Activated T-cell treated with anti-CD3 and anti-CD28 coated beads, Interleukin-2, amount 50 U/mL, for 48 hours (primary cell): ENCODE data around the gene EVC2.
"Not testable (repeated sequence)": the region's sequence is repeated elsewhere in the genome, so short reads cannot be mapped to it uniquely, and the experiment has no call there.

ENCODE experiments used
- DNase-seq, 2 experiments: peaks; one replicate each; pipeline ENCODE4 v3.0.0-alpha.2; 2020

EVC2 gene

DNA sequence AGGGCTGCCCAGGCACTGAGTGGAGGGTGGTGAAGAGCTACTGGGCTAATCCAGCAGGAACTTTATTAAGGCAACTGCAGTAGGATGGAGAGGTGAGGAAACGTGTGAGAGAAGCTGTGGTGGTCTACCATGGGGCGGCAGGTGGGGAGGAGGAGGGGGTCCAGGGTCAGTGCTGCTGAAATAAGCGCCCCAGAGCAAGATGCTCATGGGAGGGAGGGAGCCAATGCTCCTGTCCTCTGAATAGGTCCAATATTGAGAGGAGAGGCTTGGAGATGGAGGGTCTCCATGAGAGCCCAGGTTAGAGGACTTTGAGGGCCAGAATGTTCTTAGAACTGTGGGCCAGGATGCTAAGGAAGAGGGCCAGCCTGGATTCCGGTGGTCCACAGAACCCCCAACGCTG lies 37.9 kb upstream of the EVC2 start:
- DNase-seq = no peak

- no peak for DNase-seq
Measured at GRCh38 chr4:5742968-5743367, 34.6 kb upstream of the EVC2 start.

DNA sequence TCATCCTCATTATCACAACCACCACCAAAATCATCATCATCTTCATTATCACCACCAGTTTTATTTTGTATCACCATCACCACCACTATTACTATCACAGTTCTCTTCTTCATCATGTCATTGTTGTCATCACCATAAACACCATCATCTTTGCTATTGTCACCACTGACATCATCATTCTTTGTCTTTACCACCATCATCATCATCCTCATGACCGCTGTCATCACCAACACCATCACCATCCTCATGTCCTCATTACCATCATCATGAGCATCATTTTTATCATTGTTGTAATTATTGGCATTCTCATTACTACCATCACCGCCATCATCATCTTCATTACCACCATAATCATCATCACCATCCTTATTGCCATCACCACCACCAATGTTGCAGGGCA lies 34.0 kb upstream of the EVC2 start:
- DNase-seq = no peak

DNA sequence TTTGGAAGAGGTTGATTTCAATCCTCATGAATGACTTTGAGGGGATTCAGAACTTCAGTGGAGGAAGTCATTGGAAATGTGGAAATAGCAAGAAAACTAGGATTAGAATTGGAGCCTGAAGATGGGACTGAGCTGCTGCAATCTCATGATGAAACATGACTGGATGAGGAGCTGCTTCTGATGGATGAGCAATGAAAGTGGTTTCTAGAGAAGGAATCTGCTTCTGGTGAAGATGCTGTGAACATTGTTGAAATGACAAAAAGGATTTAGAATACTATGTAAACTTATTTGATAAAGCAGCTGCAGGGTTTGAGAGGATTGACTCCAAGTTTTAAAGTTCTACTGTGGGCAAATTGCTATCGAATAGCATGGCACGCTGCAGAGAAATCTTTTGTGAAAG lies 29.7 kb upstream of the EVC2 start:
- DNase-seq = no peak

GRCh38 chr4:5735463-5735862 lies 27.1 kb upstream of the EVC2 start:
- DNase-seq = no peak

GRCh38 chr4:5734853-5735252 lies 26.5 kb upstream of the EVC2 start:
- DNase-seq = no peak

DNA sequence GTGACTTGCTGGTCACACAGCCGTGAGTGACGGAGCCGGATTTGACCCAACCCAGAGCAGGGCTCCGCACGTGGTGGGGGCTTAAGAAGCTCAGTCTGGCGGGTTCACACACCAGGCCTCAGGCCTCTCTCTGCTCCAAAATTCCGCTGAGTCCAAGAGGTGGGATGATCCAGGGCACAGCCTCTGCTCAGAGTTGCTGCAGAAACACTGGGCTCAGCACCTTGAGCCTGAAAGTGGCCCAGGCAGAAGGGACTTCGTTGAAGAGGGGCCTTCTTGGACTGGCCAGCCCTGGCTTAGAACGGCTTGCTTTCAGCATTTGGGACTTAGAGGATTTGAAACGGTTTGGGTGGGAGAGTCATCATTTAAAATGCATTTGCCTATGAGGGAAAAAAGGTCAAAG lies 23.8 kb upstream of the EVC2 start:
- no peak for DNase-seq

DNA sequence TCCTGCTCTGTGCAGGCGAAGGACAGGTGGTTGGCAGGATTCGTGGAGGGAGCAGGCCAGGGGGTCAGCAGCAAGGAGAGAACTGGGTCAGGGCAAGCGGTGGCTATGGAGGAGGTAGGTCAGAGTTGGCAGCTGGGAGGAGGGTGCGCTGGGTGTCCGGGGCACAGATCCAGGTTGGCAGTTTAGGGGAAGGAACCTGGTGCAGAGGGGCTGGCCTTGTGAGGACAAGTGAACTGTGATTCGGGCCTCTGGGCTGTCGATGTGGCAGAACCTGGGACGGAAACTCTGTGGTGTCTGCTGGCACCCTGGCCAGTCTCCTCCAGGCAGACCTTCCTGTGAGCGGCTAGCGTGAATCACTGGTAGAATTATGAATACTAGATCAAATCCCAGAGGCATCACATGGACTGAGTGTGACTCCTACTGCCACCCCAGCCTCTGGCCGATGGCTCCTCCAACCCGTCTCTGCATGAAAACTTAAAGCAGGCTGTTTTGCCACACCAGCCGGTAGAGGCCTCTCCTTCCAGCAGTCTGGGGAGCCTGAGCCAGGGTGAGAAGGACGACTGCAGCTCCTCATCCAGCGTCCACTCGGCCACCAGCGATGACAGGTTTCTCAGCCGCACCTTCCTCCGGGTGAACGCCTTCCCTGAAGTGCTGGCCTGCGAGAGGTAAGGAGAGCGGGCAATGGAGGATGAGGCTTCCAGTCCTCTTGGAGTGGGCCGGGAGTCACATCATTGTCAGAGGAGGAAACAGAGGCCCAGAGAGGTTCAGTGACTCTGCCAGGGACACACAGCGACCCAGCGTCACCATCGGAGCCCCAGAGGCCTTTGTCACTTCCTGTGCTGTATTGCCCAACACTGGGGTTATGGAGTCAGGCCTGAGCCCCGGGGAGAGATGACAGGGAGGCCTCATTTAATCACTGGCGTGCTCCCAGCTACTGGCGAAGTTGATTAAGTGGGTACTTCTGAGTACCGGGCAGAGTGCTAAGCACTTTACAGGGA lies 22.9 kb upstream of the EVC2 start:
- DNase-seq = no peak

GRCh38 chr4:5730436-5730835 lies 22.1 kb upstream of the EVC2 start:
- no peak for DNase-seq

GRCh38 chr4:5728412-5728811 lies 20.1 kb upstream of the EVC2 start:
- DNase-seq = not testable (repeated sequence)

DNA sequence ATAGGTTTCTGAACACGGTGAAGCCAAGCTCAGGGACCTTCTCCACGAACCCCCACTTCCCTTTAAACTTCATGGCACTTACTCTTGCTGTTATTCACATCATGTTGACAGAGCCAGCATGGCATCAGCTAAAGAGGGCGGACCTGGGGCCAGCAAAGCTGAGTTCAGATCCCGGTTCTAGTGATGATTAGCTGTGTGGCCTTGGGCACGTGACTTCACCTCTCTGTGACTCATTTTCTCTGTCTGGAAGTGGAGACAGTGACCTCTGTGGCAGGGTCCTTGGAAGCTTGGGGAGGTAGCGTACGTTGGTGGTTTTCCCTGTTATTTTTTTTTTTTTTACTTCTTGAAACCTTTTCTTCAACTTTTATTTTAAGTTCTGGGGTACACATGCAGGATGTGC lies 16.0 kb upstream of the EVC2 start:
- no peak for DNase-seq

- no peak for DNase-seq
Measured at GRCh38 chr4:5722328-5722727, 14.0 kb upstream of the EVC2 start.

DNA sequence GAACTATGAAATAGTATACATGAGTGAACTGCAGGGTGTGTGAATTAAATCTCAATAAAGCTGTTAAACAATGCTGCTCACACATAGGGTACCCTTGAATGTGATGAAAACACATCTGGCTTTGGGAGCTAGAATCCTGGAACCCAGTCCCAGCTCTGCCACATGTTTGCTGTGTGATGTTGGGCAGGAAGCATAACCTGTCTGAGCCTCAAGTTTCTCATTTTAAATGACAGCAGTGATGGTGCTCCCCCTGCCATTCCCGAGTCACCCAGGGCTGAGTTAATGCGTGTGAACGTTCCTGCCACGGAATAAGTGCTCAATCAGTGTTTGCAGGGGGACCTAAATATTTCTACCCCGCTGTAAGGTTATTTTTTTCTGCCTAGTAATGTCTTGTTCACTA lies 13.6 kb upstream of the EVC2 start:
- no peak for DNase-seq

DNA sequence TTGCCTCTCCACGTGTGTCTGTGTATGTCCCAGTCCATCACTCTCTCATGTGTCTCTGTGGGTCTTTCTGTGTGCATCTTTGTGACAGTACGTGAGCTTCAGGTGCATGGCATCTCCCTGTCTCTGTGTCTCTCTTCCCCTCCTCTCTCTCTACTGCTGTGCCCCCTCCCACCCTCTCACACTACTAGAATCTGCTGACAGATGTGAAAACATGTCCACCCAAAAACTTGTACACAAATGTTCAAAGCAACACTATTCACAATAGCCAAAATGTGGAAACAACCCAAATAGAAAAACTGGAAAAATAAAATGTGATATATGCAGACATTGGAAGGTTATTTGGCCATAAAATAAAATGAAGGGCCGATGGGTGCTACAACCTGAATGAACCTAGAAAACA lies 12.6 kb upstream of the EVC2 start:
- DNase-seq = no peak

- no peak for DNase-seq
Measured at GRCh38 chr4:5720157-5720850, 11.9 kb upstream of the EVC2 start.

- DNase-seq = no peak
Measured at GRCh38 chr4:5719350-5720055, 11.1 kb upstream of the EVC2 start.

GRCh38 chr4:5718411-5718810 lies 10.1 kb upstream of the EVC2 start:
- DNase-seq = no peak

DNA sequence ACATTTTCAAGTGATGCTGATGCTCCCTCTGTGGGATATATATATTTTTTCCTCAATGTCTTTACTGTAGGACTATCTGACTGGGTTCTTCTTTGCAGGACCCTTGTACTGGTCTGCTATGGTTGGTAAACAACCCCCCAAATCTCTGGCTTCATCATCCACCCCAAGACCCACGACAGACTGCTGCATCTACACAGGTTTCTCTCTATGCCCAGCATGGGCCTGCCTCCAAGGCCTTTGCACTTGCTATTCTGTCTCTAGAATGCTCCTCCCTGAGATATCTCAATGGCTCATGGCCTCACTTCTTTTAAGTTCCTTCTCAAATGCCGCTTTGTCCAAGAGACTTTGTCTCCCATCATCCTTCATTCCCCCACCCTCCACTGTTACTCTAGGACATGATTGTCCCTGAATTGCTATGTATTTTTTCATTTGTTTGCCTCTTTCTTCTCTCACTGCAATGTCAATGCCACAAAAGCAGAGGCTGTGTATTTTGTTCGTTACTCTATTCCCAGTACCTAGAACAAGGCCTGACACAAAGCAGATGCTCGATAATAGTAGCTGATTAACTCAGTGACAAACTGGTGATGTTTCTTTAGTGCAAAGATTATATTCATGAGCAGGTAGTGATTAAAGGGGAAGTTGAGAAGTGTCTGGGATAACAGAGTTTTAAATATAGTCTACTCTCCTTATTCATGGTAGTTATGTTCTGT lies 9.2 kb upstream of the EVC2 start:
- no peak for DNase-seq

- DNase-seq = no peak
Measured at GRCh38 chr4:5716391-5716790, 8.0 kb upstream of the EVC2 start.

- DNase-seq = no peak
Measured at GRCh38 chr4:5715357-5715756, 7.0 kb upstream of the EVC2 start.

- DNase-seq = no peak
Measured at GRCh38 chr4:5713861-5714260, 5.5 kb upstream of the EVC2 start.

GRCh38 chr4:5712931-5713330 lies 4.6 kb upstream of the EVC2 start:
- no peak for DNase-seq

GRCh38 chr4:5712517-5712916 lies 4.2 kb upstream of the EVC2 start:
- no peak for DNase-seq
